ENCODE measurements around the gene ATP10A. TPM values are rescaled to one million over a fixed set of nuclear protein-coding genes. Genes with fewer than 3 reads are reported as not detected.

The ATP10A gene
- total RNA-seq, 1 donor from 2014 or later, result 0.26 TPM

- DNase-seq (ENCODE audit: low read depth) (no peak), FAIRE-seq (no peak)
- Histone ChIP-seq H3K4me3 (ENCODE audit: low read depth, low read length) (no peak overlapping the region), H3K36me3 (ENCODE audit: control insufficient read depth, insufficient read depth, low read length) (no peaks in the 10 kb centered on the region), H3K27me3 (ENCODE audit: control insufficient read depth, insufficient read depth, low read length) (no peaks in the 10 kb centered on the region)
- no peak for TF ChIP-seq CTCF (IDR thresholded peaks at IDR 0.05; ENCODE audit: insufficient read depth, low read length, severe bottlenecking)
These were observed 92.3 kb downstream of the ATP10A start for GRCh38 chr15:25770618-25771337.

- DNase-seq (ENCODE audit: low read depth) (no peak), FAIRE-seq (no peak)
- Histone ChIP-seq H3K36me3 (ENCODE audit: control insufficient read depth, insufficient read depth, low read length) (no peaks in the 10 kb centered on the region), H3K27me3 (ENCODE audit: control insufficient read depth, insufficient read depth, low read length) (no peaks in the 10 kb centered on the region), H3K4me3 (ENCODE audit: low read depth, low read length) (no peak overlapping the region)
- TF ChIP-seq CTCF (IDR thresholded peaks at IDR 0.05; ENCODE audit: insufficient read depth, low read length, severe bottlenecking), result no peak
These were observed 93.1 kb downstream of the ATP10A start for GRCh38 chr15:25770031-25770430.

GRCh38 chr15:25768271-25768670, 94.9 kb downstream of the ATP10A start:
- FAIRE-seq, result no peak
- no peak overlapping the region for H3K4me3 ChIP-seq (ENCODE audit: low read depth, low read length)

GRCh38 chr15:25767356-25768151, 95.6 kb downstream of the ATP10A start:
- Histone ChIP-seq H3K36me3 (ENCODE audit: control insufficient read depth, insufficient read depth, low read length) (no peaks in the 10 kb centered on the region), H3K27me3 (ENCODE audit: control insufficient read depth, insufficient read depth, low read length) (no peaks in the 10 kb centered on the region), H3K4me3 (ENCODE audit: low read depth, low read length) (no peak overlapping the region)
- no peak for TF ChIP-seq CTCF (IDR thresholded peaks at IDR 0.05; ENCODE audit: insufficient read depth, low read length, severe bottlenecking)
- no peak for FAIRE-seq
- DNase-seq (ENCODE audit: low read depth), result no peak

More at GRCh38 chr15:25768271-25768670, 94.9 kb downstream of the ATP10A start:
- TF ChIP-seq CTCF (IDR thresholded peaks at IDR 0.05; ENCODE audit: insufficient read depth, low read length, severe bottlenecking), result no peak
- Histone ChIP-seq H3K27me3 (ENCODE audit: control insufficient read depth, insufficient read depth, low read length) (no peaks in the 10 kb centered on the region), H3K36me3 (ENCODE audit: control insufficient read depth, insufficient read depth, low read length) (no peaks in the 10 kb centered on the region)
- DNase-seq (ENCODE audit: low read depth), result no peak

GRCh38 chr15:25766417-25766816, 96.7 kb downstream of the ATP10A start:
- Histone ChIP-seq H3K27me3 (ENCODE audit: control insufficient read depth, insufficient read depth, low read length) (no peaks in the 10 kb centered on the region), H3K4me3 (ENCODE audit: low read depth, low read length) (no peak overlapping the region), H3K36me3 (ENCODE audit: control insufficient read depth, insufficient read depth, low read length) (no peaks in the 10 kb centered on the region)
- no peak for DNase-seq (ENCODE audit: low read depth)
- no peak for TF ChIP-seq CTCF (IDR thresholded peaks at IDR 0.05; ENCODE audit: insufficient read depth, low read length, severe bottlenecking)
- no peak for FAIRE-seq

Measured in bronchial epithelial cell (primary cell).